Iris pigment epithelial cell (primary cell): ENCODE results near the gene SH2B3.
"Not testable (repeated sequence)": the region's sequence is repeated elsewhere in the genome, so short reads cannot be mapped to it uniquely, and the experiment has no call there.

Experiments
- DNase-seq: peaks from one replicate; pipeline ENCODE4 v3.0.0-alpha.2; 2011; ENCODE audit warnings: low read depth

The SH2B3 gene

DNA sequence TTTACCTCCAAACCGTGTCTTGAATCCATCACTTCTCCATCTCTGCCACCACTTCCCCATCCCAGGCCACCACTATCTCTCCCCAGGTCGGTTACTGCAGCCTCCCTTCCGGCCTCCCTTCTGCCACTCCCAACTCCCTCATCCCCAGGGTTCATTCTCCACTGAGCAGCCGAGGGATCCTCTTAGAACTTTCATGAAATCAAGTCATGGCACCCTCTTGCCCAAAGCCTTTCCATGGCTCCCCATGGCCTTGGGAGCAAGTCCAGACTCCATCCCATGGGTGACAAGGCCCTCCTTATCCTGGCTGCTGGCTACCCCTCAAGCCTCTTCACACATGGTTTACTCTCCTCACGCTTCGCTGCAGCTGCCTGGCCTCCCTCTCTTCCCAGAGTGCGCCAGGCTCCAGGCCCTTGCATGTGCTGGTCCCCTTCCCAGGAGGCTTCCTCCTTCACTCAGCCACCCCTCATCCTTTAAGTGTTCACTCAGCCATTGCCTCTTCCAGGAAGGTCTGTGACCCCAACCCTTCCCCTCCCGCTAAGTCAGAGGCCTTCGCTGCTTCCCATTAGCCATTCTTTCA, 17.9 kb upstream of the SH2B3 start:
- no peak for DNase-seq

DNA sequence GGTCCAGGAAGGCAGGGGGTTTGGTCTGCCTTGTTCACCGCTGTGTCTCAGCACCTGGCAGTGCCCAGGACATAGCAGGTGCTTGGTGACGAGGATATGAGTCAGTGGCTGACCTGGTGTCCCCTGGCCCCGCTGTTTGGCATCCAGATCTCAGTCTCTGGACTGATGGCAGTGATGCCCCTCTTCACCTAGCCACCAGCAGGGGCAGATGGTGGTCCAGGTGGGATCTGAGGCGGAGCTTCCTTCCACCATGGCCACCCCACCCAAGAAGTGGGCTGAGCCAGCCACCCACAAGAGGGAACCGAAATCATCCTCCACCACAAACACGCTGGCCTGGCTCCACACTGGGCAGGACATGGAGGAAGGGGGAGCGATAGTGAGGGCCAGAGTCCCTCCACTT, 16.1 kb upstream of the SH2B3 start:
- DNase-seq = no peak

DNA sequence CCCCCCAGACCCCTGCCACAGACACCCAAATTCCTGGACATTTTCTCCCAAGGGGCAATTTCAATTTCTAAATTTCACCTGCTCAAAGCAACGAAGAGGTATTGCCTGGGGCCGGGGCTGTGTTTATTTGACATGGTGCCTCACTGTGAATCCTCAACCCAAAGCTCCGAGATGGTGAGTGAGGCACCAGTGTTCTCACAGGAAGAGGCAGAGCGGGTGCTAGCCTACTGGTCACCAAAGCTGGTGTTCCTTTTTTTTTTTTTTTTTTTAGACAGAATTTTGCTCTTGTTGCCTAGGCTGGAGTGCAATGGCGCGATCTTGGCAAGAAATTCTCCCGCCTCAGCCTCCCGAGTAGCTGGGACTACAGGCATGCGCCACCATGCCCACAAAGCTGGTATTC, 14.8 kb upstream of the SH2B3 start:
- DNase-seq = no peak

DNA sequence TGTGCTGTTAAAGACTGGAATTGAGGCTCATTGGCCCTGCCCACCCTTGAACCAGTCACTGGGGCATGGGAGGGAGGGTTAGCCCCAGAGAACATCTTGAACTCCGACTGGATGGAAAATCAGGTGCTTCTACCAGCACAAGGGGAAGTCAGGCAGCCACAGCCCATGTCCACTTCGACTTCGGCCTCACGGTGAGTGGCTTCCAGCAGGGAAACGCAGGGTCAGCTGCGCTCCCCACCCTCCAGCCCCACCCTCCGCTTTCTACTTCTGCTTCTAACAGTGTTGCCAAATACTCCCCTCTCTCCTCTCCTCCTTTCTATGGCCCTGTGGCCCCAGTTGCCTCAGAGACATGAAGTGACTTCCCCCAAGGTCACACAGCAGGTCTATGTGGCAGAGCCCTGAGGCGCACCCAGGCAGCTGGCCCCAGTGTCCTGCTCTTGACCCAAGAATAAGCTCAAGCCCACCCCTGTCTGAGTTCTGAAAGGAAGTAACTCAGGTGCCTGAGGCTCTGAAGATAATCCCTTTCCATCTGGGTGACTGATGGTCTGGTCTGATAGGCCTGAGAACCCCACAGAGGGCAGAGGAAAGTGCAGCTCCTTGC, 11.9 kb upstream of the SH2B3 start:
- DNase-seq = peak; percentile 55

DNA sequence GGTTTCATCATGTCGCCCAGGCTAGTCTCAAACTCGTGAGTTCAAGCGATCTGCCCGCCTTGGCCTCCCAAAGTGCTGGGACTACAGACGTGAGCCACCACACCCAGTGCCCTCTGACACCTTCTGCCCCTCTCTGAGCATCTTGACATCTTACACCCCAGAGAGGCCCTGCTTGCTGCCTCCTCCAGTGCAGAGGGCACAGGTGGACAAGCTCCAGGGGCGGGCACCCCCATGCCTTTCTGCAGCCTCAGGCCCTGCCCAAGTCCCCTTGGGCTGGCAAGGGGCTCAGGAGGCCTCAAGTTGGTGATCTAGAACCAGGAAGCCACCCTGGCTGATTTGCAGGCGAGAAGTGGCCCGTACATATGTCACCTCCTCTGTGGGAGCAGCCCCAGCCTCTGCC, 11.2 kb upstream of the SH2B3 start:
- DNase-seq = no peak

DNA sequence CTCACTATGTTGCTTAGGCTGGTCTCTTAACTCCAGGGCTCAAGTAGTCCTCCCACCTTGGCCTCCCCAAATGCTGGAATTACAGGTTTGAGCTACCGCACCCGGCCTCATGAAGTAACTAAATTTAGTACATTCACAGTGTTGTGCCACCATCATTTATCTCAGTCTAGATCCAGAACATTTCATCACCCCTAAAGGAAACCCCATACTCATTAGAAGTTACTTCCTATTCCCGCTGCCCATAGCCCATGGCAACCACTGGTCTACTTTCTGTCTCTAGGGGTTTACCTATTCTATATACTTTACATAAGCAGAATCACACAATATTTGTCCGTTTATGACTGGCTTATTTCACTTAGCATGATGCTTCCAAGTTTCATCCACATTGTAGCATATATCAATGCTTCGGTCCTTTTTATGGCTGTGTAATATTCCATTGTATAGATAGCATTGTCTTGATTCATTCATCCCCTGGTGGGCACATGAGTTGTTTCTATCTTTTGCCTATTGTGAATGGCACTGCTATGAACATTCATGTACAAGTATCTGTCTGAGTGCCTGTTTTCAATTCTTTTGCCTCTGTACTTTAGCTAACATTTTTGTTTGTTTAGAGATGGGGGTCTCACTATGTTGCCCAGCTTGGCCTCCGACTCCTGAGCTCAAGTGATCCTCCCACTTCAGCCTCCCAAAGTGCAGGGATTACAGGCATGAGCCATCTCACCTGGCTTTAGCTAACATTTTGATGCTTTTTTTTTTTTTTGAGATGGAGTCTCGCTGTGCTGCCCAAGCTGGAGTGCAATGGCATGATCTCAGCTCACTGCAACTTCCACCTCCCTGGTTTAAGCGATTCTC, 10.2 kb upstream of the SH2B3 start:
- DNase-seq = no peak

DNA sequence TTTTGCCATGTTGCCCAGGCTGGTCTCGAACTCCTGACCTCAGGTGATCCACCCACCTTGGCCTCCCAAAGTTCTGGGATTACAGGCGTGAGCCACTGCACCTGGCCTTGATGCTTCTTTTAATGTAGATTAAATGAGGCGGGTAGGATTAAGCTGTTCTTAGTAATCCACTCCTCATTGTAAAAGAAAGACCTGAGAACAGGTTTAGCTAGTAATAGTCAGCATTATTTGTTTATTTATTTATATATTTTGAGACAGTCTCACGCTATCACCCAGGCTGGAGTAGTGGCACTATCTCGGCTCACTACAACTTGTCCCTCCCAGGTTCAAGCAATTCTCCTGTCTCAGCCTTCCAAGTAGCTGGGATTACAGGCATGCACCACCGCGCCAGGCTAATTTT, 9.5 kb upstream of the SH2B3 start:
- not testable (repeated sequence) for DNase-seq

DNA sequence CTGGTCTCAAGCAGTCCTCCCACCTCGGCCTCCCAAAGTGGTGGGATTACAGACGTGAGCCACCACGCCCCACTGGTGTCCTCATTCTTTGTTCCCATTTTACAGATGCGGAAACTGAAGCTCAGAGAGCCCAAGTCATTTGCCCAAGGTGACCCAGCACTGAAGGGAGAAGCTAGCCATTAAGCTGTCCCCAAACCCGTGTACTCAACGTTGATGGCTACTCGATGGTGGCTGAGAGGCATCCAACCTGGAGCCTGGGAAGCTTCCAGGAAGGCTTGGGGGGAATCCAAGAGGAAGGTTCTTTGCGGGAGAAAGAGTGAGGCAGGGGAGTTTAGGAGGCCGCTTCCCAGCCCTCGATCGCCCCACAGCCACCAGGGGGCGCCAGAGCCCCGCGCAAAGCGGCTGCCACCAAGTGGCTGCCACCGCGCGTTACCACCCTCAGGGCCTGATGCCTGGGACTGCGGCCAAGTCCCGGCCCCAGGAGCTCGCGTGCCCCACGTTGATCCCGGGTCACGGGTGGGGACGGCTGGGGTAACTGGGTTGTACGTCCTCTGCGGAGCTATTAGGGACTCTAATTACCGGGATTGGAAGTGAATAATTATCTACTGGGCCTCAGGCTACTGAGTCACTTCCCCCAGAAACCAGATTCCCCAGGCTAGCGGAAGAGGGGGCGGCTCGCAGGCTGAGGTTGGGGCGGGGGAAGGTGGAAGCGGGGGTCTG, 8.8 kb upstream of the SH2B3 start:
- DNase-seq = peak; percentile 76

DNA sequence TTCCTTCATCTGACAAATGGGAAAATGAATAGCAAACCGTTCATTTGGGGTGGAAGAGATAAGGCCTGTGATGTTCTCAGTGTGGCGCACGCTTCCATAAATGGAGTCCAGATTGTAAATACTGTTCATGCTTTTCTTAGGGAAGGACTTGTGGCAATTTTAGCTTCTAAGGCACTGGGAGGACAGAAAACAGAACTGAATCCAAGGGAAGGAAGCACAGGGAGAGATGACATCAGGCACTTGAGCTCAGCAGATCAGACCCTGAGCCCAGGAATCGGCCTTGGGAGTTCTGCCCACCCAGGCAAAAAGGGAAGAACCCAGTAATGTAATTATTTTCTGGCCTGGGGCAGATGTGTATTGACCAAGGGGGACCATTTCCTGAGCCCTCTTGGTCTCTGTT, 7.2 kb upstream of the SH2B3 start:
- no peak for DNase-seq

DNA sequence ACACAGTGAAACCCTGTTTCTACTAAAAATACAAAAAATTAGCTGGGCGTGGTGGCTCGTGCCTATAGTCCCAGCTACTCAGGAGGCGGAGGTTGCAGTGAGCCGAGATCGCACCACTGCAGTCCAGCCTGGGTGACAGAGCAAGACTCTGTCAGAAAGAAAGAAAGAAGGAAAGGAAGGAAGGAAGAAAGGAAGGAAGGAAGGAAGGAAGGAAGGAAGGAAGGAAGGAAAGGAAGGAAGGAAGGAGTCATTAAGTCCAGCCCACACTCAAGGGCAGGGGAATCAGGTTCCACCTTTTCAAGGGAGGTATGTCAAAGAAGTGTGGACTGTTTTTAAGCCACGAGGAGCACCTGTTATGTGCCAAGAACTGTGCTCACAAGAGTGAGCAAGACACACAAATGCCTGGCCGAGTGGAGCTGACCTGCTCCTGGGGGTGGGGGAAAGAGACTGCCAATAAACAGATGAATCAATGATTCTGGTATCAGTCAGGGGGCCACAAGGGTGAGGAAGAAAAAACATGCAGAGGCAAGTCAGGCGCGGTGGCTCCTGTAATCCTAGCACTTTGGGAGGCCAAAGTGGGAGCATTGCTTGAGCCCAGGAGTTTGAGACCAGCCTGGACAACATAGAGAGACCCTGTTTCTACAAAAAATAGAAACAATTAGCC, 5.8 kb upstream of the SH2B3 start:
- DNase-seq = not testable (repeated sequence)

DNA sequence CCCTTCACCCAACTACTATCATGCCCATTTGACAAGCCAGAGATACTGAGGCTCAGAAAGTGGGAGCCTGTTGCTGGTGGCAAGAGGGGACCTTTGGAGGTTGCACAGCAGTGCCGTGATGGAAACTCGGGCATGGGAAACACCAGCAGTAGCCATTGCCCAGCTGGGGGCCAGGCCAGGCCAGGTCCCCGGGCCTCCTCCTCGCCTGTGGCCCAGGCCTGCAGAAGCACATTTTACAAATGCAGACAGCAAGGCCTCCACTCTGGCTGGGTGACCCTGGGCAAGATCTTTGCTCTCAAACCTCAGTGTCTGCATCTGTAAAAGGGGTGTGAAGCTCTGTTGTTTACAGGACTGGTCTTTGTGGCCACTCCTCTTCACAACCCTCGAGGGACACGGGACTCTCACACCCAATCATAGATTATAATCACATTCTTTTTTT, 4.5 kb upstream of the SH2B3 start:
- no peak for DNase-seq

DNA sequence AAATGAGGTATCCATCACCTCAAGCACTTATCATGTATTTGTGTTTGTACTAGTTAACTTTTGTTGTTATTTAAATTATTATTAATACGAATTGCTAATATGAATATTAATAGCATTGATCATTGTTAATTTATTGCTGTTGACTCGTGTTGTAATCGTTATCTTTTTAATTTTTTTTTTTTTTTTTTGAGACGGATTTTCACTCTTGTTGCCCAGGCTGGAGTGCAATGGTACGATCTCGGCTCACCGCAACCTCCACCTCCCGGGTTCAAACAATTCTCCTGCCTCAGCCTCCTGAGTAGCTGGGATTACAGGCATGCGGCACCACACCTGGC, 3.3 kb upstream of the SH2B3 start:
- DNase-seq = not testable (repeated sequence)

DNA sequence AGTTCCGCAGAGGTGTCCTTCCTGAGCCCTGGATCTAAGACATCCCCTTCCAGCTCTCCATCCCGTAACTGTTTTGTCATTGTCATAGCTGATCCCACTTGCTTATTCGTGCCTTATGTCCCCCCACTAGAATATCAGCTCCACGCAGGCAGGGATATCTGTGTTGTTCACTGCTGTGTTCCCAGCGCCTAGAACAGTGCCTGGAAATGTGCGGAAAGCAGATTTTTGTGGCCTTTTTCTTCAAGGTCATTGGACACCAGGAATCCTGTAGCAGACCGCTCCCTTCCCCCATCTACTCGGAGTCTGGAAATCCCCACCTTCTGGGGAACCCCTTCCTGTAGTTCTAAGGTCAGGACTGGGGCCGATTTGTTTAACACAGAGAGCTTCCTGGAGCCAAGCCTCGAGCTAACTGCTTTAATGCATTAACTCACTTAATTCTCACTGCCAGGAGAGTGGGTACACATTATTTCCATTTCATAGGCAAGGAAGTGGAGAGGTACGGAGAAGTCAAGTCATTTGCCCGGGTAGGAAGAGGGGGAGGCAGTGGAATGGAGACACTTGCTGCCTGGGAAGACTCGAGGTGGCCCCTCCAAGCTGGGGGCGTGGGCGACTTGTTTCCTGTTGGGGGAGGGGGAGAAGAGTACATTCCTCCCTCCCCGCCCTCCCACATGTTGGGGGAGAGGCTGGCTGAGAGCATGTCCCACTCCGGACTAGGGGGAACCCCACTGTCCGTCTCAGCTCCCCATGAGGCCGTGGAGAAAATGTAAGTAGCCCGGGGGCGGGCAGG, 1.2 kb upstream of the SH2B3 start:
- peak; percentile 74 for DNase-seq

DNA sequence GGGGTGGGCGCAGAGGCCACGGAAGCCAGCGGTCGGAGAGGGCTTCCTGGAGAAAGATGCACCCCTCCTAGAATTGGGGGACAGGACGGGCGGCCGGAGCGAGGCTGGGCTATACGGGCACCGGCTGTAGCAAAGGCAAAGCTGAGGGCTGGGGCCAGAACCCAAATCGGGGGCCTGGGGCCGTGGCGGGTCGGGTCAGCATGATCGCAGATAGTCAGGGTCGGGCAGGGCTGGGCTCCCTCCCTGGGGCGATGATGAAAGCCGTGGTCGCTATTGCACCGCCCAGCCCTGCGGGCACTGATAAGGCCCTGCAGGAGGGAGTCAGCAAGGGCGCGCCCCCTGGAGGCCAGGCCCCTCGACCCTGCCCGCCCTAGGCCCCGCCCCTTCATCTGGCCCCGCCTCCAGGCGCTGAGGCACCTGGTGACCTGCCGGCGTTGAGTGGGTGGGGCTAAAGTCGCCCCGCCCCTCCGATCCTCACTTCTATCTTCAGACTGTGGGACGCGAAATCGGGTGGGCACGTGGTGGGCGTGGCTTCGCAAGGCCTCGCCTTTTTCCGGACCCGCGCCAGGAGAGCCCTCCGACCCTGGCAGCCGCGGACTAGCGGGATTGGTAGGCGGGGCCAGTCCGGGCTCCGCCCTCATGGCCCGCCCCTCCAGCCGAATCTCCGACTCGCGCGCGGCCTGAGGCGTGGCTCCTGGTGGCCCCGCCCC, 419 bp upstream of the SH2B3 start:
- peak; percentile 87 for DNase-seq

DNA sequence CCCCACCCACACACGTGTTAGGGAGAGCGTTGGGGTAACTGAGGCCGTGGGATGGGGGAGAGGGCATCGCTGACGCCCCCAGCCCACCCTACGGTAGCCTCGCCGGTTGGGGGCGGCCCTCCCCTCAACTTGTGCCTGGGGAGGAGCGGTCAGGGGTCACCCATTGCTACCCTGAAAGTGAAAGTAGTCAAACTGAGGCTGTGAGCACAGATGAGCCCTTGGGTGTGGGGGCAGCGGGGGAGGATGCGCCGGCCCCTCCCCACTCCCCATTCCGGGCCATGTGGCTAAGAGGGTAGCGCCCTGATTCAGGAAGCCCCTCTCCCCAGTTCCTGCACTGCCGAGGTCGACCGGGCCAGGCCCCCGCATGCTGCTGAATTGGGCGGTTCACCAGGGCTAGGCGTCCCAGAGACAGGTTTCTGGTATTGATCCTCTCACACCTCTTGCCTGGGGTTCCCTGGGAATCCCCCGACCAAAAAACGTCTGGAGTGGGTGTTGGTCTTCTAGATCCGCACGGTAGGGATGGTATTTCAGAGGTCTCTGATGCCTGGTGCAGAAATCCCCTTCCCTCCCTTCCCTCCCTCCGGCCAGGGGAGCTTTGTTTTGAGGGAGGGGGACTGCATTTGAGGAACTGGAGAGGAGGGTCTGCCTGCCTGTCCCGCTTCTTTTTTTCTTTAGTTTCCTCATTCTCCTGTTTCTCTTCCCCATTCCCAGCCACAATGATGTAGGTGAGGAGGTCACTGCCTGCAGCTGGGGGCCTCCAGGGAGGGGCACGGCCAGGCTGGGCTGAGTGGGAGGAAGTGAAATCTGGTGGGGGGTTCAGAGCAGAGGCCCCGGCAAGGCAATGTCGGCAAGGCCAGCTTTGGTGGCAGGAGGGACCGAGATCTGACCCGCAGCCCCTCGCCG, 1.0 kb downstream of the SH2B3 start:
- DNase-seq = no peak

DNA sequence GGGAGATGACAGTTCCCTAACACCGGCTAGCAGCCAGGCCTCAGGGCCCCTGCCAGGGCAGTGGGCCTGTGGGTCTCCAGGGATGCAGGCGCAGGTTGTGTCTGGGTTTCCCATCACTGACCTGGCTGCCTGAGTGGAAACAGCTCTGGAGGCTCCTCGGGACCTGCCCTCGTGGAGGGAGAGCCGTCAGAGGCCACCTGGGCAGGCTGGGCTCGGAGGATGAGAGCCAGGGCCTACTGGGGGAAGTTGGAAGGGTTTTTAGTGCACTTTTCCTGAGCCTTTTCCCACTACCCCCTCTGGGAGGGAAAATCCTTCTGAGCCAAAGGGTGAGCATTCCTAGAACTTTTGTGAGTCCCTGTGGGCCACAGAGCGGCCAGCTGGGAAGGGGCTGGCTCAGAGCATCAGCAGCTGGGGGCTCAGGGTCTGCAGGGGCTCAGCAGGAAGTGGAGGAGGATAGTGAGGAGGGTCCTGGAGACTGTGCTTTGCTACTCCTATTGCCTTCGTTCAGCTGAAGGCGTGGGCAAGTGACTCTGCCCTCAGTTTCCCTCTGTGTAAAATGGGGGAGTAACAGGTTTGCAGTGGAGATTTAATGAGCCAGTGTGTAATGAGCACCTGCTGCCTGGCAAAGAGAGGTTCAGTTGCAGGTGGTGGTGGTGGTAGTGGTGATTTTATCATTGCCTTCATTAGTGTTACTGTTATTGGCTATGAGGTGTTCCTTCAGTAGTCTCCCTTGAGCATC, 1.8 kb downstream of the SH2B3 start:
- no peak for DNase-seq

DNA sequence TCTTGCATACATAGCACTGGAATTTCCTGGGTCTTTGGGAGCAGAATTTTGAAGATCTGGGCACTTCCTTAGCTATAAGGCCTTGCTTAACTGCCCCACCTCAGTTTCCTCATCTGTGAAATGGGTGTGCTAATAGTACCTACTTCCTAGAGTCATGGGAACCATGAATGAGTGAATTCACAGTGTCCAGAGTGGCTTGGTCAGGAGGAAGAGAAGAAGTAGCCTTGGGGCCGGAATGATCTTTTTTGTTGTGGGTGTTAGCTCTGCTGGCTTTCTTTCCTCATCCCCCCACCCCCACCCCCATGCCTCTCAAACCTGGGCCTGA, 2.4 kb downstream of the SH2B3 start:
- DNase-seq = no peak

DNA sequence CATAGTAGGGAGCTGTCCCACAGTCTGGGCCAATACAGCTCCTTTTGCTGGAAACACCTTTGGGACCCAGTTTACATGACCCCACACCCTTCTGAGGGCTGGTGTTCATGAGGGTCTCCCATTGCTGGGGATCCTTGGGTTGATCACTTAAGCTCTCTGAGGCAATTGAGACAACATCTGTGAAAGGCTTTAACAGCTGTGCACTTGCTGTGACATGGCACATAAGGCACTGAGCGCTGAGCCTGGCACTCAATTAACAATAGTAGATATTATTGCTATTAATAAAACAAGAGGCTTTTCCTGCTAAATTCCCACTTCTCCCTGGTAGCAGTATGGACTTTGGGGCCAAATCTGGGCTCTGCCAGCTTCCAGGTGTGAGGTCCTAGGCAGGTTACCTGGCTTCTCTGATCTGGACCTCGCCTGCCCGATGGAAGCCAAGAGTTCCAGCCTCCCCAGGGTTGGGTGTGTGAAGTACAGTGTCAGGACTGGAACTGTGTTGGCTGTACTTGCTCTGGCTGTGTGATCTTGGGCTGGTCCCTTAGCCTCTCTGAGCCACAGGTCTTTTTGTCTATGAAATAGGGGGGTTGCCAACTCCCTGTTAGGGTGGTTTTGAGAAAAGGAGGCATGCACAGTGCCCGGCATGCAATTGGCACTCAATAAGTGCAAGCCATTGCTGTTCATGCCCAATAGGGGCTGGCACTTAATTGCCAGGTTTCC, 3.1 kb downstream of the SH2B3 start:
- no peak for DNase-seq

DNA sequence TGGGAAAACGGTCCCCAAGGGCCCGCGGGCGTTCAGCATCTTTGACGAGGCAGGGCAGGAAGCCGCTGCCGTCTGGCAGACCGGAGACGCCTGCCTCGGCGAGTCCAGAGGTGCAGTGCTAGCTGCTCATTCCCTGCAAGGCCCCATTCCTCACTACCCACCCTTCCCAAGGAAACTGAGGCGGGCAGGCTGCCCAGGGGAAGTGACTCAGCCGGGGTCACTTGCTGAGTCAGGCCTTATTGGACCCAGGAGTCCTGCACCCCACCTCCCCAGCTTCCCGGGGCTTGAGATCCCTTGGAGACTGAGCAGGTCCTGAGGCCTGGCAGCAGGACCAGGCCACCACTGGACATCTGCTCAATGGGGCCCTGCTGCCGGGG, 3.7 kb downstream of the SH2B3 start:
- peak; percentile 49 for DNase-seq
